ENCODE measurements around the gene DIS3L2.

DNA sequence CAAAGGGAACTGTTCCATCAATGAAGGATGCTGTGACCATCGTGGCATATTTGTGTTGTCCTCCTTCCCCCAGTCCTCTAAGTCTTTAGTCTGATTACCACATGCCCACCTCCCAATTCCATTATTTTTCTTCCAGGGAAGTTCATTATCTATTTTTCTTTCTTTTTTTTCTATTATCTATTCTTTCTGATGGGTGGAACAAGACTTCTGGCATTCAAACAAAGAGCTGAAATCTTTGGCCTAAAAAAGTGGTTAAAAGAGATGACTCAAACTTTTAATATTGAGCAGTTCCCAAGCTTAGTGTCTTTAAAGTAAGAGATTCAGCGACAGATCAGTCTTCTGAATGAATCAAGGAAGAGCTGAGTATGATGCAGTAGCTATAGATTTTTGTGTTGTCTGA is 66.6 kb downstream of the DIS3L2 start:
- TF ChIP-seq, protein P1, sequence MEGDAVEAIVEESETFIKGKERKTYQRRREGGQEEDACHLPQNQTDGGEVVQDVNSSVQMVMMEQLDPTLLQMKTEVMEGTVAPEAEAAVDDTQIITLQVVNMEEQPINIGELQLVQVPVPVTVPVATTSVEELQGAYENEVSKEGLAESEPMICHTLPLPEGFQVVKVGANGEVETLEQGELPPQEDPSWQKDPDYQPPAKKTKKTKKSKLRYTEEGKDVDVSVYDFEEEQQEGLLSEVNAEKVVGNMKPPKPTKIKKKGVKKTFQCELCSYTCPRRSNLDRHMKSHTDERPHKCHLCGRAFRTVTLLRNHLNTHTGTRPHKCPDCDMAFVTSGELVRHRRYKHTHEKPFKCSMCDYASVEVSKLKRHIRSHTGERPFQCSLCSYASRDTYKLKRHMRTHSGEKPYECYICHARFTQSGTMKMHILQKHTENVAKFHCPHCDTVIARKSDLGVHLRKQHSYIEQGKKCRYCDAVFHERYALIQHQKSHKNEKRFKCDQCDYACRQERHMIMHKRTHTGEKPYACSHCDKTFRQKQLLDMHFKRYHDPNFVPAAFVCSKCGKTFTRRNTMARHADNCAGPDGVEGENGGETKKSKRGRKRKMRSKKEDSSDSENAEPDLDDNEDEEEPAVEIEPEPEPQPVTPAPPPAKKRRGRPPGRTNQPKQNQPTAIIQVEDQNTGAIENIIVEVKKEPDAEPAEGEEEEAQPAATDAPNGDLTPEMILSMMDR (IDR thresholded peaks at IDR 0.05; ENCODE audit: control extremely low read depth in 1 of 3, insufficient read depth in 1 of 3, low read depth in 1 of 3, low read length in 3 of 3) = no peak
- no peak for TF ChIP-seq SUZ12 (IDR thresholded peaks at IDR 0.05; ENCODE audit: low read length)
- TF ChIP-seq GABPA (IDR thresholded peaks at IDR 0.05; ENCODE audit: borderline replicate concordance, insufficient read depth, low read length) = no peak
- TF ChIP-seq CHD2 (IDR thresholded peaks at IDR 0.05; ENCODE audit: low read length) = no peak
- no peak for TF ChIP-seq RAD21 (IDR thresholded peaks at IDR 0.05 in 1 of 2, conservative IDR thresholded peaks at IDR 0.05 in 1 of 2; ENCODE audit: low read depth in 2 of 2, low read length in 2 of 2)
- no peak for TF ChIP-seq SRF (IDR thresholded peaks at IDR 0.05; ENCODE audit: low read depth, low read length)

Data from H1 (cell line).